DND-41 (cell line): ENCODE data around the gene HERC6.

Experiments
- ATAC-seq: fragments of 200-7000 bp; cut with Tn5 transposase; 3 replicates; pipeline ENCODE4 v1.9.1; 2021; ENCODE audit warnings: low read depth; ENCODE audit not compliant: insufficient read depth
- DNase-seq: peaks from one replicate; pipeline ENCODE4 v3.0.0-alpha.2; 2020
- H2AFZ ChIP-seq: 2 replicates; pipeline ENCODE4 v1.6.0; 2012; ENCODE audit warnings: low read depth, low read length
- H3K27ac ChIP-seq: 2 replicates; pipeline ENCODE4 v1.5.1; 2012; ENCODE audit warnings: low read length, inconsistent platforms
- H3K27me3 ChIP-seq: fragments of 200-600 bp; sonication (generic); 2 replicates; pipeline ENCODE4 v1.6.0; 2012; ENCODE audit warnings: low read length, mild to moderate bottlenecking, inconsistent platforms; ENCODE audit not compliant: insufficient read depth, poor library complexity
- H3K36me3 ChIP-seq: 2 replicates; pipeline ENCODE4 v1.5.1; 2012; ENCODE audit warnings: low read length, inconsistent platforms; ENCODE audit not compliant: insufficient read depth
- H3K4me1 ChIP-seq: 2 replicates; pipeline ENCODE4 v1.5.1; 2012; ENCODE audit warnings: mild to moderate bottlenecking, low read length; ENCODE audit not compliant: insufficient read depth
- H3K4me2 ChIP-seq: 2 replicates; pipeline ENCODE4 v1.6.0; 2012; ENCODE audit warnings: mild to moderate bottlenecking, moderate library complexity, low read length, inconsistent platforms; ENCODE audit not compliant: insufficient read depth
- H3K4me3 ChIP-seq, 2 experiments: fragments of 200-600 bp in 1 of 2; shearing (Covaris generic) in 1 of 2; 2 replicates each; pipeline ENCODE4 v1.5.1; 2012 to 2016; ENCODE audit warnings: inconsistent platforms in 2 of 2, low read length in 2 of 2, mild to moderate bottlenecking in 2 of 2, low read depth in 1 of 2, moderate library complexity in 1 of 2
- H3K79me2 ChIP-seq: 2 replicates; pipeline ENCODE4 v1.6.0; 2012; ENCODE audit warnings: low read length, inconsistent platforms; ENCODE audit not compliant: insufficient read depth
- H3K9ac ChIP-seq: 2 replicates; pipeline ENCODE4 v1.6.0; 2012; ENCODE audit warnings: low read depth, mild to moderate bottlenecking, inconsistent platforms, low read length, moderate library complexity
- H3K9me3 ChIP-seq: 2 replicates; pipeline ENCODE4 v1.5.1; 2012; ENCODE audit warnings: low read length, moderate library complexity, mild to moderate bottlenecking, inconsistent platforms; ENCODE audit not compliant: insufficient read depth, severe bottlenecking
- H4K20me1 ChIP-seq: 2 replicates; pipeline ENCODE4 v1.6.0; 2012; ENCODE audit warnings: low read length; ENCODE audit not compliant: insufficient read depth
- CTCF ChIP-seq: IDR thresholded peaks from 2 replicates; pipeline ENCODE4 v1.5.1; 2012; ENCODE audit warnings: borderline replicate concordance, low read length, moderate library complexity, mild to moderate bottlenecking; ENCODE audit not compliant: poor library complexity, severe bottlenecking; ENCODE audit errors: extremely low read depth
- EZH2 ChIP-seq: IDR thresholded peaks from 3 replicates; pipeline ENCODE4 v1.6.1; 2012; ENCODE audit warnings: borderline replicate concordance, low read depth, mild to moderate bottlenecking, moderate library complexity, low read length, inconsistent platforms; ENCODE audit not compliant: severe bottlenecking

HERC6 gene

GRCh38 chr4:88456670-88457306, 78.1 kb downstream of the HERC6 start, which contains the start of gene HERC5:
Gene HERC5, plus strand, starts transcription at chr4:88457119. Its CDS starts 151 bp downstream, at chr4:88457270.
- Histone ChIP-seq H3K4me2 (peak within 1 kb of the TSS; percentile 73), H3K27ac (peak within 1 kb of the TSS; percentile 90), H4K20me1 (no peaks in the 10 kb centered on the region), H3K4me3 (peak within 1 kb of the TSS; percentile 46 to 66), H3K4me1 (peaks cover 30% of the 10 kb centered on the region; the same call in 1 of the 2 replicates), H3K36me3 (no peaks in the 10 kb centered on the region), H2AFZ (peak within 1 kb of the TSS; percentile 92), H3K27me3 (no peaks in the 10 kb centered on the region), H3K9ac (peak within 1 kb of the TSS; percentile 59), H3K79me2 (no peaks in the 10 kb centered on the region), H3K9me3 (no peaks in the 10 kb centered on the region)
- ATAC-seq (peak; percentile 93), DNase-seq (peak; percentile 86)
- TF ChIP-seq EZH2 = no peak
- peak; percentile 54 for TF ChIP-seq CTCF

DNA sequence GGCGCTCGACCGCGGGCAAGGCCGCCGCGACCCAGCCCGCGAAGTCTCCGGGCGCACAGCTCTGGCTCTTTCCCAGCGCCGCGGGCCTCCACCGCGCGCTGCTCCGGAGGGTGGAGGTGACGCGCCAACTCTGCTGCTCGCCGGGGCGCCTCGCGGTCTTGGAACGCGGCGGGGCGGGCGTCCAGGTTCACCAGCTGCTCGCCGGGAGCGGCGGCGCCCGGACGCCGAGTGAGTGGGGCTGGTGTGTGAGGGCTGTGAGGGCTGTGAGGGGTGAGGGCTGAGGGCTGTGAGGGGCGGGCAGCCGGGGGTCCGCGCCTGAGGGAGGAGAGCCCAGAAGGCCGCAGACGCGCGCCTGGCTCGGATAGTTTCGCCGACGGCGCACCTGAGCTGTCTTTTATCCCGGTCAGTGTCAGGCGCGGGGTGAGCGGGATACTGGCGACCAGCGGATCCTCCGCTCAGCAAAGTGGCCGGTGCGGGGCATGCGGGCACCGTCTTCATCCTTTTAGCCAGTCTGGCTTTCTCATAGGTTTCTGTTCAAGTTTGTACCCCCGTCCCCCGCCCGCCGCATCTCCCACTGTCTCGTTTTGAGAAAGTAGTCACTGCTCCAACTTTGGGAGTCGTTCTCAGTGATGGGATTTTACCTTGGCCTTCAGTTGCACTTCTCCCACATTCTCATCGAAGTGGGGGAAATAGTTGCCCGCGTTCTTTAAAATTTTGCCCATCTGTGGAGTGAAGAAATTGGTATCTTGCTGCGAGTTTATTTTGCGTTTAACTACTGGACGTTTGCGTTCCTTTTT, 78.9 kb downstream of the HERC6 start:
- Histone ChIP-seq H2AFZ (peak overlapping the region; percentile 92), H3K79me2 (no peaks in the 10 kb centered on the region), H3K9me3 (no peaks in the 10 kb centered on the region), H3K36me3 (no peaks in the 10 kb centered on the region; the same call in 1 of the 2 replicates), H3K4me3 (peak overlapping the region; percentile 46 to 66), H3K9ac (peak overlapping the region; percentile 59), H4K20me1 (no peaks in the 10 kb centered on the region), H3K4me2 (peak overlapping the region; percentile 73), H3K4me1 (peaks cover 30% of the 10 kb centered on the region; the same call in 1 of the 2 replicates), H3K27ac (peak overlapping the region; percentile 35; the same call in 1 of the 2 replicates), H3K27me3 (no peaks in the 10 kb centered on the region)
- peak; percentile 72 for ATAC-seq
- TF ChIP-seq EZH2 (no peak), CTCF (no peak)
- DNase-seq = peak; percentile 43

GRCh38 chr4:88458104-88458740, 79.6 kb downstream of the HERC6 start:
- H3K9ac ChIP-seq = peak overlapping the region; percentile 59; the same call in 1 of the 2 replicates
- peak overlapping the region in 1 of 2 experiments; percentile 66; a peak in 2 of 4 replicates for H3K4me3 ChIP-seq
- H2AFZ ChIP-seq = no peak overlapping the region
- ATAC-seq = no peak
- no peaks in the 10 kb centered on the region for H3K79me2 ChIP-seq
- no peaks in the 10 kb centered on the region for H3K27me3 ChIP-seq
- H3K27ac ChIP-seq = no peak overlapping the region
- no peak for DNase-seq
- no peak for TF ChIP-seq EZH2
- no peak for TF ChIP-seq CTCF
- H3K36me3 ChIP-seq = peaks cover 1% of the 10 kb centered on the region; the same call in 1 of the 2 replicates
- H3K4me2 ChIP-seq = peak overlapping the region; percentile 73
- H3K9me3 ChIP-seq = no peaks in the 10 kb centered on the region
- H3K4me1 ChIP-seq = peaks cover 30% of the 10 kb centered on the region; the same call in 1 of the 2 replicates
- no peaks in the 10 kb centered on the region for H4K20me1 ChIP-seq
